IPS-15b (cell line): ENCODE measurements around the gene SLC37A1.

Experiments
- H3K27me3 ChIP-seq: one replicate; pipeline ENCODE4 v1.6.1; 2013; ENCODE audit warnings: low read length; ENCODE audit not compliant: control insufficient read depth, insufficient read depth
- H3K36me3 ChIP-seq: one replicate; pipeline ENCODE4 v1.6.1; 2013; ENCODE audit warnings: low read length; ENCODE audit not compliant: control insufficient read depth, insufficient read depth
- H3K4me1 ChIP-seq: one replicate; pipeline ENCODE4 v1.6.1; 2013; ENCODE audit warnings: mild to moderate bottlenecking, low read length; ENCODE audit not compliant: control insufficient read depth, insufficient read depth
- H3K4me3 ChIP-seq: one replicate; pipeline ENCODE4 v1.5.1; 2013; ENCODE audit warnings: low read depth, low read length
- H3K9ac ChIP-seq: one replicate; pipeline ENCODE4 v1.6.1; 2013; ENCODE audit warnings: low read depth, mild to moderate bottlenecking, low read length
- H3K9me3 ChIP-seq: one replicate; pipeline ENCODE4 v1.6.1; 2013; ENCODE audit warnings: mild to moderate bottlenecking, low read length; ENCODE audit not compliant: control insufficient read depth, insufficient read depth

The SLC37A1 gene

GRCh38 chr21:42541618-42542017 lies 28.0 kb downstream of the SLC37A1 start:
- no peaks in the 10 kb centered on the region for H3K4me1 ChIP-seq
- no peaks in the 10 kb centered on the region for H3K9me3 ChIP-seq
- H3K27me3 ChIP-seq, result no peaks in the 10 kb centered on the region
- no peak overlapping the region for H3K4me3 ChIP-seq
- H3K9ac ChIP-seq, result no peak overlapping the region
- peaks cover 24% of the 10 kb centered on the region for H3K36me3 ChIP-seq

- no peaks in the 10 kb centered on the region for H3K27me3 ChIP-seq
- no peak overlapping the region for H3K9ac ChIP-seq
- no peak overlapping the region for H3K4me3 ChIP-seq
- H3K36me3 ChIP-seq, result peaks cover 29% of the 10 kb centered on the region
- no peaks in the 10 kb centered on the region for H3K4me1 ChIP-seq
- no peaks in the 10 kb centered on the region for H3K9me3 ChIP-seq
Observed at GRCh38 chr21:42542196-42542595, 28.5 kb downstream of the SLC37A1 start.

DNA sequence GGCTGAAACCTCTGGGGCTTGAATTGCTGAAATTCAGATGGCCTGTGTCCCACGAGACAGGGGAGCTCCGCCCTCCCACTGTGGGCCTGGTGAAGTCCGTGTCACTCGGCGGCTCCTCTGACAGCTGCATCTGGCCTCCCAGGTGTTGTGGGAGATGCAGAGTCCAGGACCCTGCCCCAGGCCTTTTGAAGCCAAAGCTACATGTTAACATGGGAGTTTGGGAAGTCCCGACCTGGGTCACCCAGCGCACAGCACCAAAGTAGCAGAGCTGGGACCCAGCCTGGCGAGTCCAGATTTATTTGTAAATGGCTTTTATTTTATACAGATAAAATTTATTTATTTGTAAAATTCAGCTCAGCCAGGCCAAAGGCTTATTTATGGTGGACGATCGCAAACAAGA lies 28.9 kb downstream of the SLC37A1 start:
- H3K27me3 ChIP-seq, result no peaks in the 10 kb centered on the region
- H3K9me3 ChIP-seq, result no peaks in the 10 kb centered on the region
- no peak overlapping the region for H3K9ac ChIP-seq
- peaks cover 33% of the 10 kb centered on the region for H3K36me3 ChIP-seq
- H3K4me1 ChIP-seq, result no peaks in the 10 kb centered on the region
- no peak overlapping the region for H3K4me3 ChIP-seq

DNA sequence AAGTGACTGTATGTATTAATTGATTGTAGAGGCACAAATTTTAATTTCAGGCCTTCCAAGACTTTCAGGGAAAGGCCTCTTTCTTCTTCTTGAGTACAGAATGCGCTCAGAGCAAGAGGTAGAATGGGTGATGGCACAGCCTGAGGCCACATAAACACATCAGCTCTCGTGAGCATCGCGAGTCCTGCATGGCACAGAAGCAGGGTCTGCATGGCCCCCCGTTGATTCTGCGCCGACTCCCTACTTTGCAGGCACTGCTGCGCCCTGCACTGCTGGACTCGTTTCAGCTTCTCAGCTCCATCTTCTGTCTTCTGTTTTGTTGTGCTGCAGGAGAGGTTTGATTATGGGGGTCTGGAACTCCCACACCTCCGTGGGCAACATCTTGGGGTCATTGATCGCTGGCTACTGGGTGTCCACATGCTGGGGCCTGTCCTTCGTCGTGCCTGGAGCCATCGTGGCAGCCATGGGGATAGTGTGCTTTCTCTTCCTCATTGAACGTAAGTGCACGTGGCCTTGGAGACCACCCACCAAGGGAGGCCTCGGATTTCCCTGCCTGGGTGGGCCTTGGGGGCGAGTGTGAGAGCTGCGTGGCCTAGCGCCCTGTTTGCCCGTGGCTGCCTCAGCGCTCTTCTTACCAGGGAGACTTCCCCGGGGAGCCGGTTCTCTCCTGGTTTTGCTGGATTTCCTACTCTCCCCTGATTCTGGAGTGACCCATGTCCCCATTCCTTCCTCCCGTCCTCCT lies 29.6 kb downstream of the SLC37A1 start:
- Histone ChIP-seq H3K9me3 (no peaks in the 10 kb centered on the region), H3K36me3 (peaks cover 39% of the 10 kb centered on the region), H3K9ac (no peak overlapping the region), H3K4me3 (no peak overlapping the region), H3K4me1 (no peaks in the 10 kb centered on the region), H3K27me3 (no peaks in the 10 kb centered on the region)

DNA sequence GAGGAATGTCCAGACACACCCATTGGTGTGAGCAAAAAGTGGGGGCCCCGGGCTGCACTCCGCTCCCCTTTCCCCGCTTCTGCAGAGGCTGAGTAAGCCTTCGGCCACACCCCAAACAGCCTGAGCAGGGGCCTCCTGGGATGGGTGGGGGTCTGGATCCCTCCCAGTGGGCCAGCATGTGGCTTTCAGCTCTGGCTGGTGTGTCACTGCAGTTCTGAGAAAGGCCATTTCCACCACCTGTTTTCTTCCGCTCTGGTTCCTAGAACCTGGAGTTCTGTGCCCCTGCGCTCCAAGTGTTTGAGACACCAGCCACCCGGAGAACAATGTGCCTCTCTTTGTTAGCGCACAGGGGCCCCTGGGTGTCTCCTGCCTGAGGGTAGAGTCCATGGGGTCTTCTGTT lies 30.9 kb downstream of the SLC37A1 start:
- H3K9ac ChIP-seq, result no peak overlapping the region
- no peaks in the 10 kb centered on the region for H3K27me3 ChIP-seq
- H3K4me1 ChIP-seq, result no peaks in the 10 kb centered on the region
- no peaks in the 10 kb centered on the region for H3K9me3 ChIP-seq
- H3K4me3 ChIP-seq, result no peak overlapping the region
- H3K36me3 ChIP-seq, result peaks cover 46% of the 10 kb centered on the region

- H3K9ac ChIP-seq, result no peak overlapping the region
- no peaks in the 10 kb centered on the region for H3K27me3 ChIP-seq
- no peaks in the 10 kb centered on the region for H3K4me1 ChIP-seq
- H3K9me3 ChIP-seq, result no peaks in the 10 kb centered on the region
- H3K4me3 ChIP-seq, result no peak overlapping the region
- peaks cover 46% of the 10 kb centered on the region for H3K36me3 ChIP-seq
Observed at GRCh38 chr21:42545317-42545716, 31.7 kb downstream of the SLC37A1 start.

- Histone ChIP-seq H3K9ac (no peak overlapping the region), H3K36me3 (peaks cover 46% of the 10 kb centered on the region)
Observed at GRCh38 chr21:42545745-42546144, 32.1 kb downstream of the SLC37A1 start.

GRCh38 chr21:42546433-42546832 lies 32.8 kb downstream of the SLC37A1 start:
- Histone ChIP-seq H3K4me3 (no peak overlapping the region), H3K9me3 (no peaks in the 10 kb centered on the region), H3K4me1 (peaks cover 4% of the 10 kb centered on the region), H3K36me3 (peaks cover 46% of the 10 kb centered on the region), H3K9ac (no peak overlapping the region), H3K27me3 (no peaks in the 10 kb centered on the region)

More at GRCh38 chr21:42545745-42546144, 32.1 kb downstream of the SLC37A1 start:
- H3K4me1 ChIP-seq, result peaks cover 4% of the 10 kb centered on the region
- no peaks in the 10 kb centered on the region for H3K9me3 ChIP-seq
- H3K4me3 ChIP-seq, result no peak overlapping the region
- H3K27me3 ChIP-seq, result no peaks in the 10 kb centered on the region

- peaks cover 46% of the 10 kb centered on the region for H3K36me3 ChIP-seq
- H3K9ac ChIP-seq, result no peak overlapping the region
- H3K27me3 ChIP-seq, result no peaks in the 10 kb centered on the region
- no peaks in the 10 kb centered on the region for H3K9me3 ChIP-seq
- H3K4me3 ChIP-seq, result no peak overlapping the region
- peaks cover 4% of the 10 kb centered on the region for H3K4me1 ChIP-seq
Observed at GRCh38 chr21:42547001-42547905, 33.6 kb downstream of the SLC37A1 start.

- no peaks in the 10 kb centered on the region for H3K27me3 ChIP-seq
- H3K9me3 ChIP-seq, result no peaks in the 10 kb centered on the region
- H3K4me3 ChIP-seq, result no peak overlapping the region
- H3K36me3 ChIP-seq, result peaks cover 42% of the 10 kb centered on the region
- no peak overlapping the region for H3K9ac ChIP-seq
- H3K4me1 ChIP-seq, result peaks cover 4% of the 10 kb centered on the region
Observed at GRCh38 chr21:42547906-42548365, 34.3 kb downstream of the SLC37A1 start.

DNA sequence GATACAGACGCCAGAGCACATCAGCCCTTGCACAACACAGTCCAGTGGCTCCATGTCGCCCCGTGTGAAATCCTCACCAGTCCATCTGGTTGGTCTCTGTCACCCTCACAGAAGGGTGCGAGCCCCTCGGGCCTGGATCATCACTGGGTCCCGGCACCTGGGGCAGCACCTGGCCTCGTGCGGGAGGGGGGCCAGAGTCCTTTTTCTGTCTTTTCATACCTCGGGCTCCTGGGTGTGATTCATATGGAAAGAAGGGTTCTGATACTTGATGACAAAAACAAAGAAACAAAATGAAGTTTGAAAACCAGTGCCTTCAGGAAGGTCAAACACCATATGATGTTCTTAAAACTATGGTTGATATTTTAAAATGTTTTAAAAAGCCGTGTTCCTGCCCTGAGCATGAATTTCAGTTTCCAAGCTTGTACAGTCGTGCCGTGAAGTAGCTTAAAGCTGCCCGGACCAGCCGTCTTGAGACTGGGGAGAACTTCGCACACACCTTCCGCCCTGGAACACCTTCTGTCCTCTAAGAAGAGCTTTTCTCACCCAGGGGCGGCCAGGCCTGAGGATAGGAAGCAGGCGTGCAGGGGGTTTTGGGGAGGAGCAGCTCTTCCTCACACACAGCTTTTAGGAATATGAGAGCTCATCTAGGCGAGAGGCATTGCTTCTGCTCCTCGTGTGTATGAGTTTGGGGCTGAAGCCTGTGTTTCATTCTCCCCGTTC lies 35.2 kb downstream of the SLC37A1 start:
- Histone ChIP-seq H3K36me3 (peaks cover 35% of the 10 kb centered on the region), H3K4me1 (peaks cover 4% of the 10 kb centered on the region), H3K9ac (no peak overlapping the region), H3K4me3 (no peak overlapping the region), H3K9me3 (no peaks in the 10 kb centered on the region), H3K27me3 (no peaks in the 10 kb centered on the region)
